Cerebellar cortex (tissue), 1 donor: ENCODE results near the gene CASP2.

Experiments used
- DNase-seq: peaks from one replicate; pipeline ENCODE4 v3.0.0-alpha.2; 2015; ENCODE audit warnings: low spot score

The CASP2 gene

DNA sequence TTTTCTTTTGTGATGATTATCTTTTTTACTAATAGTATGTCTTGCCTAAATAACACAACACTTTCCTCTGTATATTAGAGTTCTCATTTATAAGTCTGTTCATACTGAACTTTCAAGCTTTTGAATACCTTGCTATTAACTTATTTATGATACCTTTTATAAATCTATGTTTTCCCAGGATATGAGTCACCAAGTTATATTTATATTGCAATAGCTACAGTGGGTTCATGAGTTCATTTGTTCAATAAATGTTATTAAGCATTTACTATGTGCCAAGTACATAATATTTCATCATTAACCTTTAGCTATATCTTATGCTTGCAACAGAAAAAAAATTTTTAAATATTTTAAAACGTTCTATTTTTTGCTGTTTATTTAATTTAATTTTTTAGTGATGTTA is 46.1 kb downstream of the CASP2 start:
- no peak for DNase-seq

DNA sequence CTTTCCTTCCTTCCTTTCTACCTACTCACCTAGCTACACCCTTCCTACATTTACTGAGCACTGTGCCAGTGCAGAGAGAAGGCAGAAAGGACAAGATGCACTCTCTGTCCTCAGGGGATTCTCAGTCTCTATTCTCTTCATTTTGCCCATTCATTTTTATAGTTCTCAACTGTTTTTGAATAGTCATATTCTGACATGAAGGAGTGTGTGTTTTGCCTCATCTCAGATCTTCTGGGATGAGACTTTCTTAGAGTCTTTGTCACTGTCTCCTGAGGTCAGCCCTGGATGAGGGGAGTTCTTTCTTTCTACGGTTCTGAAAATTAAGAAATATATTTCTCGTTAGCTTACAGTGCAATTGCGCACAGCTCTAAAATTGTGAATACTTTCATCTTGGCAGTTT is 49.1 kb downstream of the CASP2 start:
- DNase-seq, result no peak

DNA sequence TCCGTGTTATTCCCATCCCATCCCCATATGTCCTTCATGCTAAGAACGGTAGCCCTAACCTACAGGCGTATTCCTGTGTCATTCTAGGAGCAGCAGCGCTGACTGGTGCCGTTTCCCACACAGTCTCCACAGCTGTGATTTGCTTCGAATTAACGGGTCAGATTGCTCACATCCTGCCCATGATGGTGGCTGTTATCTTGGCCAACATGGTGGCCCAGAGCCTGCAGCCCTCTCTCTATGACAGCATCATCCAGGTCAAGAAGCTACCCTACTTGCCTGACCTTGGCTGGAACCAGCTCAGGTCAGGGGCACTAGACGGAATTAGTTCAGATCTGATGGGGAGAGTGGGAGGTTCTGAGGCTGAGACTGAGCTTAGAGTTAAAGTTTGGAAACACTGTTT is 53.7 kb downstream of the CASP2 start:
- no peak for DNase-seq

DNA sequence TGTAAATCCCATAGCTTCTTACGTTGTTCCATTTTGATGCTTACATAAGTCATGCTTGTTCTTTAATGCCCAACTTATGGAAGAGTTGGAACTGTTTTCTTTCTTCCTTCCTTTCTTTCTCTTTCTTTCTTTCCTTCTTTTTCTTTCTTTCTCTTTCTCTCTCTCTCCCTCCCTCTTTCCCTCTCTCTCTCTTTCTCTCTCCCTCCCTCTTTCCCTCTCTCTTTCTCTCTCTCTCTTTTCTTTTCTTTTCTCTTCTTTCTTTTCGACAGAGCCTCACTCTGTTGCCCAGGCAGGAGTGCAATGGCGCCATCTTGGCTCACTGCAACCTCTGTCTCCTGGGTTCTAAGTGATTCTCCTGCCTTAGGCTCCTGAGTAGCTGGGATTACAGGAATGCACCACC is 55.4 kb downstream of the CASP2 start:
- no peak for DNase-seq

DNA sequence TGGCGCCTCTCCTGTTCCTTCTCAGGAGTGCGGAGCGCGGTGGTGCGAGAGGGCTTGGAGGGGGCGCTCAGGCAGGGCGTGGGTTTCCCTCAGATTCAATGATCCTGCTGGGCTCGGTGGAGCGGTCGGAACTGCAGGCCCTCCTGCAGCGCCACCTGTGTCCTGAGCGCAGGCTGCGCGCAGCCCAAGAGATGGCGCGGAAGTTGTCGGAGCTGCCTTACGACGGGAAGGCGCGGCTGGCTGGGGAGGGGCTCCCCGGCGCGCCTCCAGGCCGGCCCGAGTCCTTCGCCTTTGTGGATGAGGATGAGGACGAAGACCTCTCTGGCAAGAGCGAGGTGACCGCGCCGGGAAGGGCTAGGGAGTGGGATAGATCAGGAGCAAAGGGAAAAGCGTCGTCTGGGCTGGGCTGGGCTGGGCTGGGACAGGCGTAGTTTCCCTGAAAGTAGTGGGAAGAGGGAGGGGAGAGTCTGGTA is 57.3 kb downstream of the CASP2 start:
- DNase-seq, result no peak

DNA sequence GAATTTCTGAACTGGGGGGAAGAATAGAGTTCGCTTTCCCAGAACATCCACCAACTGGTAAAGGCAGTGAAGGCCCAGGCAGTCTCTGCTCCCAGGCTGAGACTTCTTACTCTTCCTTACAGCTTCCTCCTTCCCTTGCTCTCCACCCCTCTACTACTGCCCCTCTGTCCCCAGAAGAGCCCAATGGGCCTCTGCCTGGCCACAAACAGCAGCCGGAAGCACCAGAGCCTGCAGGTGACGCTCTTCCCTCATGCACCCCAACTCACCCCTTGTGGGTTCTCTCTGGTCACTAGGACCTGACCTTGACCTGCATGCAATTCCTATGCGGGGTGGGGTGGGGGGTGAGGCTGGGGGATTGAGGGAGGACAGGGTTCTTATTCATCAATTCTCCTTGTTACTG is 57.9 kb downstream of the CASP2 start:
- DNase-seq, result no peak

DNA sequence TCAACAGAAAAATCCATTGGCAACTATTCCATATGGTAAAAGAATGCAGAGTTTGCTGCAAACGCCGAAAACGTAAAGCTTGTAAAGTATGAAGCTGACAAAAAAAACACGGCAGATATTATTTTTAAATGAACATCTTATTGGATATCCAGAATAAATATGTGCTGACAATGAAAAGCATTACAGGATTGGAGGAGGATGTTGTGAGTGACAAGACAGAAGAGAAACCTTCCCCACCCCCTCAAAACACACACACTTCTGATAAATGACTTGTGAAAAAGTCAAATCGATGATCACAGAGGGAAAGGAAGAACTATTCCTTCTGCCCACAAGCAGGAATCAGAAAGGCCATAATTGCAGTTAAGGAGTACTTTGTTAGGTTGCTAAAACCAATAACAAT is 59.8 kb downstream of the CASP2 start:
- DNase-seq, result no peak

DNA sequence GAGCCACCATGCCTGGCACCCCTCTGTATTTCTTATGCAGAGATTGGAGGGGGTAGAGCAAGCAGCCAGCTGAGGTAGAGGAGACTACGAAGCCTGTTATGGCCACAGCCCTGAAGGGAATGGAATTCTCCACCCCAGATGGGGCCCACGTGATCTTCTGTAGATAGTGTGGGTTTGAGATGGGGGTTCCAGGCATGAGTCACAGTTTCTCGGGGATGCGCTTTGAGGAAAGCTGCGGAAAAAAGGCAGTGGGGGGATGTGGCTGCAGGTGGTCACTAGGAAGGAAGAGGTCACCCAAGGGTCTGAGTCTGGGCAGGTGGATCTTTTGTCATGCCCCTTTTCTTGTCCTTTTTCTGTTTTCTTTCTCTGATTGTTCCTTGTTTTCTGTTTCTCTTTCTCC is 62.9 kb downstream of the CASP2 start:
- DNase-seq, result no peak

DNA sequence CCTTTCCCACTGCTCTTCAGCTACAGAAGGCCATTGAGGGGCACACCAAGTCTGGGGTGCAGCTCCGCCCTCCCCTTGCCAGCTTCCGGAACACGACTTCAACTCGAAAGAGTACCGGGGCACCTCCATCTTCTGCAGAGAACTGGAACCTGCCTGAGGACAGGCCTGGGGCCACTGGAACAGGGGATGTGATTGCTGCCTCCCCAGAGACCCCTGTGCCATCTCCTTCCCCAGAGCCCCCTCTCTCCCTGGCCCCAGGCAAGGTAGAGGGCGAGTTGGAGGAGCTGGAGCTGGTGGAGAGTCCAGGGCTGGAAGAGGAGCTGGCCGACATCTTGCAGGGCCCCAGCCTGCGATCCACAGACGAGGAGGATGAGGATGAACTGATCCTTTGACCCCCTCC is 63.4 kb downstream of the CASP2 start:
- DNase-seq, result no peak

DNA sequence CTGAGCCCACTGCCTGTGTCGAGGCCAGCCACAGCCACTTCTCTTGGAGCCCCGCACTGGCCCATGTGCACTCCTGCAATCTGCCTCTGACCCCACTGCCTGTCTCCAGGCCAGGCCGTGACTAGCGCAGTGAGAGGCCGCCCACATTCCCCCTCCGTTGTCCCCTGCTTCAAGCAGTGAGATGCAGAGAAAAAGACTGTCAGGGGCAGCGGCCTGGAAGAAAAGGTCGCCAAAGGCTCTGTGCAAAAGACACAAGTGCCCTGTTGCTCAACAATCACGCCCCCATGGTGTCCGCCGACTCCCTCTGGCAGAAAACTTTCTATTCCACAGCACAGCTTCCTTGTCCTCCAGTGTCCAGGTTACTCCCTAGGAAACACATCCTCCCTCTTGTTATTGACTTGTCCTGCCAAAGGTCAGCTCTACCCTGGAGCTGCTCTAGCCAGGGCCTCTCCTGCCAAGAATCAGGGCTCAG is 64.4 kb downstream of the CASP2 start:
- no peak for DNase-seq

DNA sequence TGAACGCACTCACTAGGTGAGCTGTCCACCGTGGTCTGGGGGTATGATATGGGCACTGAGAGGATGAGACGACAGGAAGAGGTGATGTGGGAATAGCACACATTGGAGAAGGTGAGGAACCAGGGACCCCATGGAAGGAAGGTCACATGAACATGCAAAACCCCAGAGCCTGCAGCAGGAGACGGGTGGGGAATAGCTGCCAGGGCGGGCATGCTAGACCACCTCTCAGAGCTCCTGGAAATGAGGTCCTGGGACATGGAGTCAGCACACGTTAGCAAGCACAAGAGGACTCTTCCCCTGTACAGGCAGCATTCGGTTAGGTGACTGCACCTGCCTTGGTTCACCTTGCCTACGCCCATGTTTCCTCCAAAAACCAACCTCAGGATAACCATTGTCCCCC is 66.2 kb downstream of the CASP2 start:
- DNase-seq, result no peak

DNA sequence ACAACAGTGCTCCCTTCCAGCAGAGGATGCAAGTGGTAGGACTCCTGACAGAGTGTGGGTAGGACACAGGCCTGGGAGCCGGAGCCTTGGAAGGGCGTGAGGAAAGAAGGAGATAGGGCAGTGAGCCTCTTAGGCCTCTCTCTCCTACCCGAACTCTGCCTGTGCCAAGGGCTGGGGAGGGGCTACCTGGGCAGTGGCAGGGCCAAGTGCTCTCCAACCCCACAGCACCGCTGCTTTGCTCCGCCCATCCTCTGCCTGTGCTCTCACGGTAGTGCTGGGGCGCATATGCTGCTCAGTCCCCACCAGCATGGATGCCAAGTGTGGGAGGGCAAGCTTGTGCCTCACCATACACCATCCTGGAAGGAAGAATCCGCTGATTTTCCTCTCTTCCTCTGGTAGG is 66.8 kb downstream of the CASP2 start:
- no peak for DNase-seq

DNA sequence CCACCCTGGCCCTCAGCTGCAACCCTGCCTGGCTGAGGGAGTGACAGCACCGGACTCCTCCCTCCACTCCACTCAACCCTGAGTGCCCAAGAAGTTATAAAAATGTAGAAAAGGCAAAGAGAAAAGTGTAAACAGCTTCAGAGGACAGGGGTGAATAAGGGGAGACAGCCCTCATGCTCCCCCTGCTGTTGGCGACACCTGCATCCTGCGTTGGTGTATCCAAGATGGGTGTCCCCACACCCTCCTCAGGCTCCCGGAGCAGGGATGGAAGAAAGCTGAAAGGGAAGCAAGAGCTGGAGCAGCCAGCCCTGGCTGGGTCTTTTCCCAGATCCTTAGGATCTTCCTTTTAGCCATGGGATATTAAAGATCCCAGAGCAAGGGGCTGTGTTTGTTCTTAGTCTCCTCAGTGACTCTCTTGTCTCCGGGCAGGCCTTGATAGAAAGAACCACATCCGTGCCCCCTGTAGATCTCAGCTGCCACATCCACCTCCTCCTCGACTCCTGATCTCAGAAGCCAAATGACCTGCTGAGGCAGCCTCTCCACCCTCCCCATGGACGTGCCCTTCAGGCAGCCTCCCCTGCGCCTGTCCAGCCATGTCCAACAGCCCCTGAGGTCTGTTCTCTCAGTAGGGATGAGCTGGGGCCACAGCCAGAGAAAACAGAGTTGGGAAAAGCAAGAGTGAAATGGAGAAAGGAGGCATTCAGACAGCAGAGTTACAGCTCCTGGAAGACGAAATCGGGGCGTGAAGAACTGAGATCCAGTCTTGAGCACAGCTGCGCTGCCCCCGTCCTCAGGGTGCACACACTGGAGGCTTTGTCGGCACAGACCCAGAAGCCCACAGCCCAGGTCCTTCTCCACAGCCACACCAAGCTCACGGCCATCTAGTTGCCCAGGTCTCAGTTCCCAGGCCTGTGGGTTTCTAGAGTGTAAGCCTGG is 67.6 kb downstream of the CASP2 start:
- no peak for DNase-seq

DNA sequence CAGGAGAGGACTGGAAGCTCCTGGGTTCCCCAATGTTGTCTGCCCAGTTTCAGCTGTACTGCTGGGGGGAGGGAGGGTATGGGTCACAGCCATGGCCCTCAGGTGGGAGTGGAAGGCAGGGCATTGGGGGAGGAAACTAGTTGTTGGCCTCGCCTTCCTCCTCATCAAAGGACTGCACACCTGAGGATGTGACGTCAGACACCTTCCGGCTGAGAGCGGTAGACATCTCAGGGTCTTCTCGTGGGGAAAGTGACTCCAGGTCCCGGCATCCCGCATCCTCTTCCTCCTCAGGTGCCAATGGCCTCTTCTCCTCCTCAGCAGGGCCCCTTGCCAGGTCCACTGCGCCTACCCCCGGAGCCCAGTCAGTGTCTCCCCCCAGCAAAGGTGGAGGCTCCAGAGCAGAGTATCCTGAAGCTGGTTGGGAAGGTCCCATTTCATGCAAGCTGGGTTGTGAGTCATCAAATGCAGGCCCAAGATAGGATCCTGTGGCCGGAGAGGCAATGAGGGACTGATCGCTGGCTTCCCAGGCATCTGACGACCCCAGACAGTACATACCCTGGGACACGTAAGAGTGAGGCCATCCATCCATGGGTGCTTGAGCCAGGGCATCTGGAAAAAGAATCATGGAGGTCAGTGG is 68.4 kb downstream of the CASP2 start:
- DNase-seq, result no peak
